Measurements from ENCODE around the gene ALK.

GRCh38 chr2:29966266-29966665 lies 44.9 kb upstream of the ALK start:
- TF ChIP-seq CTCF (IDR thresholded peaks at IDR 0.05) (no peak), ZFX (IDR thresholded peaks at IDR 0.05; ENCODE audit: borderline replicate concordance) (no peak)

All from 22Rv1 (cell line).